Measurements from ENCODE around the gene RNH1. TPM values are rescaled to one million over a fixed set of nuclear protein-coding genes. Genes with fewer than 3 reads are reported as not detected.

Gene RNH1
- total RNA-seq, 1 donor from 2014 or later, result 142 TPM

DNA sequence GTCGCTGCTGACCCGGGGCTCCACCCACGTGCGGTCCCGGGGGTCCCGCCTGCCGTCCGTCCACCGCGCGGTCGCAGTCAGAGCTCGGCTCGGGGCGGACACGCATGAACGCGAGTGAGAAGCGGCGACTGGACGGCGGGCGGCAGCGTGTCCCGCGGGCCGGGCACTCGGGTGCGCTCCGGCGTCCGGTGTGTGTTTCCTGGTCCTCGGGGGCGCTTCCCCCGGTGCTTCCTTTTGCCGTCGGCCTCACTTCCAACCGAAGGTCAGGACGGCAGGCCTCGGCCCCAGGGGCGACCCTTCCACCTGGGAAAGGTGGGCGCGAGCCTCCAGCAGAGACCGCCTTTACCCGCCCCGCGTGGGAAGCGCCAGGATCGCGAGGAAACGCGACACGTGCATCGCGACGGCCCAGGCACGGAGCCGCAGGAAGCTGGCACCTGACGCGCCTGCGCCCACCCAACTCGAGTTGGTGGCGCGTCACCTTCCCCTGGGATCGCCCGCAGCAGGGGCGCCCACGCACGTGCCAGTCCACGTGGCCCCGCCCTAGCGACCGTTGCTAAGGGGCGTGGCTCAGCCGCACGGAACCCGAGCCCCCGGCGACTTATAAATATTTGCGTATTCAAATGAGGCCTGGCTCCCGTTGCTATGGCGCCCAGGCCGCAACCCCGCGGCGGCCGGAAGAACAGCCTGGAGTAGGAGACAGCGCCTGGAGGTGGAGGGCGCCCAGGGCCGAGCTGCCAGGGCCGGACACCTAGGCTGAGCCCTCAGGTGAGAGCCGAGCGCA lies 30.0 kb upstream of the RNH1 start, which contains the start of gene LRRC56:
TSS of gene LRRC56 (plus strand) at position 687 of the 781 bp plus-strand sequence. CDS start 3,158 bp downstream, outside the sequence.
- H3K27me3 ChIP-seq (ENCODE audit: low read depth), result peaks cover 37% of the 10 kb centered on the region
- H3K27ac ChIP-seq (replicated peaks), result no peak within 1 kb of the TSS
- H3K9me3 ChIP-seq (replicated peaks), result no peaks in the 10 kb centered on the region
- TF ChIP-seq CTCF (IDR thresholded peaks at IDR 0.05; ENCODE audit: borderline replicate concordance), result no peak
- H3K4me1 ChIP-seq, result peaks cover 52% of the 10 kb centered on the region
- DNase-seq, result peak; percentile 74
- H3K4me3 ChIP-seq, result peak within 1 kb of the TSS; percentile 94
- intact Hi-C loops (cut with micrococcal nuclease), result no loop called here
- peaks cover 17% of the 10 kb centered on the region for H3K36me3 ChIP-seq

DNA sequence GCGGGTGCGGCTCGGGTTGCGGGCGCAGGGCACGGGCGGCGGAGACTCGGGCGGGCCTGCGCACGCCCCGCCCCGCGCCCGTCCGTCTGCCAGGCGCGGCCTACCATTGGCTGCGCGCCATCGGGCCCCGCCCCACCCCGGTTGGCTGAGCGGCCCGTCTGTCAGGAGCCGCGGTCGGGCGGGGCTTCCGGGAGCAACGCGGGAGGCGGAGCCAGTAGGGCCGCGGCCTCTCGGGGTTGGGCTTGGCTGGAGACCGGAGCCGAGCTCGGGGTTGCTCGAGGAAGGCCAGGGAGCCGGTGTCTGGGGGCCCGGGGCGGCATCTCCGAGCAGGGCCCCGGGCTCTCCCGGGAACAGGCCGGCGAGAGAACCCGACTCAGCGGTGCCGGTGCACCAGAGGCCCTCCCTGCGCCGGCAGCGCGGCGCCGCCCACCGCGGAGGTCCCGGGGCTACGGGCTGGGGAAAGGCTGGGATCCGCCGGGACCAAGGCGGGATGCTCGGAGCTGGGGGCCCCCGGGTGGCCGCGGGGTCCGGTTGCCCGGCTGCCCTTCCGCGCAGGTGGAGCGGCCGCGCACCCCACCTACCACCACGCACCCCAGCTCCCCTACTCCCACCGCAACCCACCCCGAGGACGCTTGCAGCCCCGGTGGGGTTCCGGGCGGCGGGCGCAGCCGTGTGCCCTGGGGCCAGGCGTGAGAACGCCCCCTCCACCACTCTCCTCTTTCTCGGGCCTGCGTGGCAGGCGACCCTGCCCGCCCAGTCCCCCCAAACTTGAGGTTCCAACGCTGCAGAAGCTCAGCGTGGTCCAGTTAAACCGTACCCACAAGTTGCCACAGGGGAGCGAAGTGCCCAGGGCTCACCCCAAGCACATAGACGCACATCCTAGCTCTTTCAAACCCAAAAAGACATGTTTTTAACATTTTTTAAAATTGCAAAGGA lies 28.7 kb upstream of the RNH1 start, which contains the start of gene HRAS:
TSS of gene HRAS (minus strand) at position 58 of the 936 bp plus-strand sequence.
- H3K27ac ChIP-seq (replicated peaks), result peak within 1 kb of the TSS; percentile 91
- intact Hi-C loops (cut with micrococcal nuclease), result no loop called here

DNA sequence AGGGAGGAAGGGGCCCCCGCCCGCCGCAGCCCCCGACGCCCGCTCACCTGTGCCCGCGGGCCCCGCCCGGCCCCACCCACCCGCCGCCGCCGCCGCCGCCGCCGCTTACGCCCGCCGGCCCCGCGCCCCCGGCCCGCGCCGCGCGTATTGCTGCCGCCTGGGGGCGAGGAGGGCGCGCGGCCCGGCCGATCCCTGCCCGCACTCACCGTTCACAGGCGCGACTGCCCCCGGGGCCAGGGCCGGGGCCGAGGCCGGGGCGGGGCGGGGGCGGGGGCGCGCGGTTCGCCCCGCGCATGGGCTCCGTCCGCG lies 28.1 kb upstream of the RNH1 start:
- no peaks in the 10 kb centered on the region for H3K9me3 ChIP-seq (replicated peaks)
- peaks cover 54% of the 10 kb centered on the region for H3K4me1 ChIP-seq
- H3K27ac ChIP-seq (replicated peaks), result peak overlapping the region; percentile 91
- H3K4me3 ChIP-seq, result peak overlapping the region; percentile 94
- TF ChIP-seq CTCF (IDR thresholded peaks at IDR 0.05; ENCODE audit: borderline replicate concordance), result no peak
- H3K27me3 ChIP-seq (ENCODE audit: low read depth), result peaks cover 29% of the 10 kb centered on the region
- H3K36me3 ChIP-seq, result peaks cover 28% of the 10 kb centered on the region
- DNase-seq, result no peak
- intact Hi-C loops (cut with micrococcal nuclease), result no loop called here

More for the DNA sequence above, 28.7 kb upstream of the RNH1 start, which contains the start of gene HRAS:
- no peak for TF ChIP-seq CTCF (IDR thresholded peaks at IDR 0.05; ENCODE audit: borderline replicate concordance)
- peaks cover 35% of the 10 kb centered on the region for H3K27me3 ChIP-seq (ENCODE audit: low read depth)
- H3K4me1 ChIP-seq, result peaks cover 54% of the 10 kb centered on the region
- peak within 1 kb of the TSS; percentile 94 for H3K4me3 ChIP-seq
- no peaks in the 10 kb centered on the region for H3K9me3 ChIP-seq (replicated peaks)
- peak; percentile 95 for DNase-seq
- H3K36me3 ChIP-seq, result peaks cover 28% of the 10 kb centered on the region

DNA sequence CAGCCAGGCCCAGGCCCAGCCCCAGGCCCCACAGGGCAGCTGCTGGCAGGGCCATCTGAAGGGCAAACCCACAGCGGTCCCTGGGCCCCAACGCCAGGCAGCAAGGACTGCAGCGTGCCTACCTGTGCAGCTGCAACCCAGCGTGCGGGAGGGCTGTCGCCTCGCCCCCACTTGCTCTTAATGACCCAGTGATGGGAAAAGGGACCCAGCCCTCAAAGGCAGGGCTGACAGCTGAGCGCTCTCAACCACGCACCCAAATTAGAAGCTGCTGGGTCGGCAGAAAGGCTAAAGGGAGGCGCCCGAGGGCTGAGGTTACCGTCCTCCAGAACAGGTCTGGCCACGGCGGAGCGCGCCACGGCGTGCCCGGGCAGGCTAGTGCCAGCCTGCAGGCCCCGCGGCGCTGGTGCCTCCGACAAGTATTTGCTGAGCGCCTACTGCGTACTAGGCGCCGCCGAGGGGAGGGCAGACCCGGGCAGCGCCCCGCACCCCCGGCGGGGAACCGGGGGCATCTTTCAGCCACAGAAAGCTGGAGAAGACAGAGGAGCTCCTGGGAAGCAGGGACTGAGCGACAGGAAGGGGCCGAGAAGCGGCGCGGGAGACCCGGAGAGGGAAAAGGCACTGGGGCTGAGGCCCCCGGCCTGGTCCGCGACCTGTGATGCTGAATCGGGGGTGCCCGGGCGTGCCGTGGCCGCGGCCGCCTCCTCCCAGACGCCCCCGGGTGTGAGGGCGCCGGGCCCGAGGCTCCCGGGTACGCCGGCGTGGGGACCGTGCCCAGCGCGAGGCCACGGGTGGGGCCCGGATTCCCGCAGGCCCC lies 27.6 kb upstream of the RNH1 start:
- no peaks in the 10 kb centered on the region for H3K9me3 ChIP-seq (replicated peaks)
- intact Hi-C loops (cut with micrococcal nuclease), result no loop called here
- peaks cover 54% of the 10 kb centered on the region for H3K4me1 ChIP-seq
- peaks cover 23% of the 10 kb centered on the region for H3K27me3 ChIP-seq (ENCODE audit: low read depth)
- H3K27ac ChIP-seq (replicated peaks), result peak overlapping the region; percentile 91
- TF ChIP-seq CTCF (IDR thresholded peaks at IDR 0.05; ENCODE audit: borderline replicate concordance), result no peak
- DNase-seq, result peak; percentile 26
- peaks cover 28% of the 10 kb centered on the region for H3K36me3 ChIP-seq
- peak overlapping the region; percentile 94 for H3K4me3 ChIP-seq
